ENCODE data around the gene RRBP1. TPM values are rescaled to one million over a fixed set of nuclear protein-coding genes. Genes with fewer than 3 reads are reported as not detected.

Gene RRBP1
- polyA plus RNA-seq, 1 donor, result 175 TPM

GRCh38 chr20:17622086-17622850, 59.8 kb downstream of the RRBP1 start:
- H3K4me3 ChIP-seq (ENCODE audit: low read length), result no peak overlapping the region
- H3K4me1 ChIP-seq (ENCODE audit: control insufficient read depth, insufficient read depth, low read length), result peaks cover 9% of the 10 kb centered on the region
- H3K36me3 ChIP-seq (ENCODE audit: control insufficient read depth, insufficient read depth, low read length), result peaks cover 100% of the 10 kb centered on the region
- no peak for DNase-seq
- no peaks in the 10 kb centered on the region for H3K27me3 ChIP-seq (ENCODE audit: control insufficient read depth, insufficient read depth, low read length)
- no peak overlapping the region for H3K27ac ChIP-seq (ENCODE audit: low read length)
- H3K9me3 ChIP-seq (ENCODE audit: control insufficient read depth, low read depth, low read length), result no peaks in the 10 kb centered on the region
- WGBS (ENCODE audit: insufficient coverage, low lambda C conversion rate), result no CpG with 5 or more reads among the region's 11 CpGs

- Histone ChIP-seq H3K4me3 (ENCODE audit: low read length) (no peak overlapping the region), H3K9me3 (ENCODE audit: control insufficient read depth, low read depth, low read length) (no peaks in the 10 kb centered on the region), H3K27ac (ENCODE audit: low read length) (no peak overlapping the region), H3K36me3 (ENCODE audit: control insufficient read depth, insufficient read depth, low read length) (peaks cover 100% of the 10 kb centered on the region), H3K4me1 (ENCODE audit: control insufficient read depth, insufficient read depth, low read length) (peaks cover under 1% of the 10 kb centered on the region), H3K27me3 (ENCODE audit: control insufficient read depth, insufficient read depth, low read length) (no peaks in the 10 kb centered on the region)
- DNase-seq, result no peak
- WGBS (ENCODE audit: insufficient coverage, low lambda C conversion rate), result no CpG with 5 or more reads among the region's 24 CpGs
Observed at GRCh38 chr20:17621229-17621968, 60.6 kb downstream of the RRBP1 start.

- H3K4me1 ChIP-seq (ENCODE audit: control insufficient read depth, insufficient read depth, low read length), result peaks cover 6% of the 10 kb centered on the region
- H3K27ac ChIP-seq (ENCODE audit: low read length), result no peak overlapping the region
- no CpG with 5 or more reads among the region's 33 CpGs for WGBS (ENCODE audit: insufficient coverage, low lambda C conversion rate)
- H3K9me3 ChIP-seq (ENCODE audit: control insufficient read depth, low read depth, low read length), result no peaks in the 10 kb centered on the region
- H3K4me3 ChIP-seq (ENCODE audit: low read length), result no peak overlapping the region
- no peak for DNase-seq
- H3K36me3 ChIP-seq (ENCODE audit: control insufficient read depth, insufficient read depth, low read length), result peaks cover 100% of the 10 kb centered on the region
- H3K27me3 ChIP-seq (ENCODE audit: control insufficient read depth, insufficient read depth, low read length), result no peaks in the 10 kb centered on the region
Observed at GRCh38 chr20:17620371-17621228, 61.4 kb downstream of the RRBP1 start.

- no peak for DNase-seq
- no CpG with 5 or more reads among the region's 29 CpGs for WGBS (ENCODE audit: insufficient coverage, low lambda C conversion rate)
- Histone ChIP-seq H3K27ac (ENCODE audit: low read length) (no peak overlapping the region), H3K4me1 (ENCODE audit: control insufficient read depth, insufficient read depth, low read length) (peaks cover 14% of the 10 kb centered on the region), H3K9me3 (ENCODE audit: control insufficient read depth, low read depth, low read length) (peaks cover under 1% of the 10 kb centered on the region), H3K27me3 (ENCODE audit: control insufficient read depth, insufficient read depth, low read length) (no peaks in the 10 kb centered on the region), H3K36me3 (ENCODE audit: control insufficient read depth, insufficient read depth, low read length) (peaks cover 100% of the 10 kb centered on the region), H3K4me3 (ENCODE audit: low read length) (no peak overlapping the region)
Observed at GRCh38 chr20:17619351-17620093, 62.5 kb downstream of the RRBP1 start.

GRCh38 chr20:17618673-17619013, 63.4 kb downstream of the RRBP1 start:
- no peak for DNase-seq
- peaks cover 23% of the 10 kb centered on the region for H3K4me1 ChIP-seq (ENCODE audit: control insufficient read depth, insufficient read depth, low read length)
- H3K4me3 ChIP-seq (ENCODE audit: low read length), result no peak overlapping the region
- H3K27me3 ChIP-seq (ENCODE audit: control insufficient read depth, insufficient read depth, low read length), result no peaks in the 10 kb centered on the region
- no peak overlapping the region for H3K27ac ChIP-seq (ENCODE audit: low read length)
- no CpG with 5 or more reads among the region's 10 CpGs for WGBS (ENCODE audit: insufficient coverage, low lambda C conversion rate)
- H3K36me3 ChIP-seq (ENCODE audit: control insufficient read depth, insufficient read depth, low read length), result peaks cover 99% of the 10 kb centered on the region
- H3K9me3 ChIP-seq (ENCODE audit: control insufficient read depth, low read depth, low read length), result peaks cover 4% of the 10 kb centered on the region

GRCh38 chr20:17617868-17618672, 64.0 kb downstream of the RRBP1 start:
- H3K9me3 ChIP-seq (ENCODE audit: control insufficient read depth, low read depth, low read length), result peaks cover 4% of the 10 kb centered on the region
- peaks cover 29% of the 10 kb centered on the region for H3K4me1 ChIP-seq (ENCODE audit: control insufficient read depth, insufficient read depth, low read length)
- WGBS (ENCODE audit: insufficient coverage, low lambda C conversion rate), result no CpG with 5 or more reads among the region's 20 CpGs
- no peak overlapping the region for H3K4me3 ChIP-seq (ENCODE audit: low read length)
- DNase-seq, result no peak
- no peaks in the 10 kb centered on the region for H3K27me3 ChIP-seq (ENCODE audit: control insufficient read depth, insufficient read depth, low read length)
- H3K36me3 ChIP-seq (ENCODE audit: control insufficient read depth, insufficient read depth, low read length), result peaks cover 99% of the 10 kb centered on the region
- no peak overlapping the region for H3K27ac ChIP-seq (ENCODE audit: low read length)

- Histone ChIP-seq H3K27me3 (ENCODE audit: control insufficient read depth, insufficient read depth, low read length) (no peaks in the 10 kb centered on the region), H3K36me3 (ENCODE audit: control insufficient read depth, insufficient read depth, low read length) (peaks cover 99% of the 10 kb centered on the region), H3K4me1 (ENCODE audit: control insufficient read depth, insufficient read depth, low read length) (peaks cover 36% of the 10 kb centered on the region), H3K4me3 (ENCODE audit: low read length) (no peak overlapping the region), H3K9me3 (ENCODE audit: control insufficient read depth, low read depth, low read length) (peaks cover 4% of the 10 kb centered on the region), H3K27ac (ENCODE audit: low read length) (no peak overlapping the region)
- no peak for DNase-seq
- WGBS (ENCODE audit: insufficient coverage, low lambda C conversion rate), result 70% methylated on average over 2 of the region's 15 CpGs
Observed at GRCh38 chr20:17617212-17617867, 64.7 kb downstream of the RRBP1 start.

- H3K27me3 ChIP-seq (ENCODE audit: control insufficient read depth, insufficient read depth, low read length), result no peaks in the 10 kb centered on the region
- no peak overlapping the region for H3K4me3 ChIP-seq (ENCODE audit: low read length)
- peaks cover 4% of the 10 kb centered on the region for H3K9me3 ChIP-seq (ENCODE audit: control insufficient read depth, low read depth, low read length)
- H3K4me1 ChIP-seq (ENCODE audit: control insufficient read depth, insufficient read depth, low read length), result peaks cover 43% of the 10 kb centered on the region
- peaks cover 98% of the 10 kb centered on the region for H3K36me3 ChIP-seq (ENCODE audit: control insufficient read depth, insufficient read depth, low read length)
- DNase-seq, result no peak
- WGBS (ENCODE audit: insufficient coverage, low lambda C conversion rate), result no CpG with 5 or more reads among the region's 22 CpGs
- H3K27ac ChIP-seq (ENCODE audit: low read length), result no peak overlapping the region
Observed at GRCh38 chr20:17616480-17617211, 65.4 kb downstream of the RRBP1 start.

All from large intestine (tissue), 3 donors.